GM06990 (cell line): ENCODE results near the gene TPRG1.

ENCODE experiments used
- DNase-seq: peaks from one replicate; pipeline ENCODE4 v3.0.0-alpha.2; 2011; ENCODE audit not compliant: insufficient read length; ENCODE audit errors: extremely low read depth
- H3K27me3 ChIP-seq: replicated peaks from 2 replicates; pipeline ENCODE4 v1.6.0; 2011; ENCODE audit warnings: low read length; ENCODE audit not compliant: control insufficient read depth, insufficient read depth
- H3K36me3 ChIP-seq: 2 replicates; pipeline ENCODE4 v1.5.1; 2011; ENCODE audit warnings: low read length; ENCODE audit not compliant: control insufficient read depth, insufficient read depth
- H3K4me3 ChIP-seq: replicated peaks from 2 replicates; pipeline ENCODE4 v1.5.1; 2011; ENCODE audit warnings: low read depth, mild to moderate bottlenecking, control low read depth, low read length
- CTCF ChIP-seq: IDR thresholded peaks from 2 replicates; pipeline ENCODE4 v1.5.1; 2011; ENCODE audit warnings: low read length, control low read depth, mild to moderate bottlenecking, inconsistent platforms; ENCODE audit not compliant: insufficient read depth, poor library complexity, severe bottlenecking

Gene TPRG1

GRCh38 chr3:189232790-189233189 lies 61.0 kb downstream of the TPRG1 start:
- no peak for DNase-seq
- no peak overlapping the region for H3K4me3 ChIP-seq
- no peak for TF ChIP-seq CTCF
- no peaks in the 10 kb centered on the region for H3K36me3 ChIP-seq
- H3K27me3 ChIP-seq: no peaks in the 10 kb centered on the region; the same call in 1 of the 2 replicates

GRCh38 chr3:189233225-189233858 lies 61.6 kb downstream of the TPRG1 start:
- Histone ChIP-seq H3K36me3 (no peaks in the 10 kb centered on the region), H3K27me3 (no peaks in the 10 kb centered on the region; the same call in 1 of the 2 replicates), H3K4me3 (no peak overlapping the region)
- no peak for DNase-seq
- peak; percentile 52 for TF ChIP-seq CTCF

DNA sequence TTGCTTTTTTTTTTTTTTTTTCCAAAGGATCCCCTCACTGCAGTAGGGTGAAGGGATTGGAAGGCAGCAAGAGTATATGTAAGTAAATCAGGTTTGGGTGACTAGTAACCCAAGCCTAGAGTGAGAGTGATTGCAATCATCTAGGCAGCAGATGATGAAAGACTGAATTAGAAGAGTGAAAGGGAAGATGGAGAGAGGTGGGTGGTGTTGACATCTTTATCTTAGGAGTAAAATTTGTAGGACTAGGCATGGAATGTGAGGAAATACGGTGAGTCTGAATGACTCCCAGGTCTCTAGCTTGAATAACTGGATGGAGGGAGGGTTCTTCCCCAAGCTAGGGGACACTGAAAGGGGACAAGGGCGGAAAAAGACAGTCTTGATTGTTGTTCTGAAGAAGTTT lies 63.4 kb downstream of the TPRG1 start:
- Histone ChIP-seq H3K36me3 (no peaks in the 10 kb centered on the region), H3K27me3 (no peaks in the 10 kb centered on the region; the same call in none of the 2 replicates), H3K4me3 (no peak overlapping the region)
- TF ChIP-seq CTCF: no peak
- no peak for DNase-seq

GRCh38 chr3:189236352-189236751 lies 64.6 kb downstream of the TPRG1 start:
- H3K4me3 ChIP-seq: no peak overlapping the region
- TF ChIP-seq CTCF: no peak
- H3K36me3 ChIP-seq: no peaks in the 10 kb centered on the region
- DNase-seq: peak; percentile 51
- H3K27me3 ChIP-seq: no peaks in the 10 kb centered on the region; the same call in none of the 2 replicates

DNA sequence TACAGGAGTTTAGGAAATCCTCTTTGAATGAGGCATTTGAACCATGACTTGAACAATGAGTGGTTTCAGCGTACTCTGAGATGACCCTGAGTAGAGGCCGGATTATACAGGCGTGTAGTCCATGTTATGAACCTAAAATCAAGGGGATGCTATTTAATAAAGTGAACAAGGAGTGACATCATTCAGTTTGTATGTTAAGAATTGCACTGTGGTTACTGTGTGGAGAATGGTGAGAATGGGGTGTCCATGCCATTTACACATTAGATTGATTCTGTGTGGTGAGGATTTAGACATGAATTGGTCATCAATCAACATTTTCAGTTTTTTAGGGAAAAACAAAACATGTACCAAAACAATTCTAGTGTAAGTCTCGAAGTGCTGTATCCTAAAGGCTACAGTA lies 65.8 kb downstream of the TPRG1 start:
- H3K36me3 ChIP-seq: no peaks in the 10 kb centered on the region
- TF ChIP-seq CTCF: no peak
- no peak for DNase-seq
- H3K4me3 ChIP-seq: no peak overlapping the region
- H3K27me3 ChIP-seq: no peaks in the 10 kb centered on the region; the same call in none of the 2 replicates

DNA sequence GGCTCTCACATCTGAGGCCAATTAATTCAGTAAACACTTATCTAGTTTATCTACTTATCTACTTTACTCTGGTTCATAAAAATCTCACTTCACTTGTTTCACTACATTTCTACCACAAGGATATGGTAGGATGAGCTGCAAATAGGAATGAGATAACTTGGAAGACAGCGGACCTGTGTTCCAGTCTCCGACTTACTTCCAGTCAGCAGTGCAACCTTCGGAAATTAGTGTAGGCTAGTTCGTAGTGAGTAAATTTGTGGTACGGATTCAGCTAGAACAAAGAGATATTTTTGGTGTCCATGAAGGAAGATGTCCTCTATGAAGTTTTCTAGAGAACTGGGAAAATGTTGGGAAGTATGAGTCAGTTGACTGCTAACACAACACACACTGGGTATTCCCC lies 66.3 kb downstream of the TPRG1 start:
- Histone ChIP-seq H3K27me3 (no peaks in the 10 kb centered on the region; the same call in none of the 2 replicates), H3K36me3 (no peaks in the 10 kb centered on the region), H3K4me3 (no peak overlapping the region)
- no peak for TF ChIP-seq CTCF
- no peak for DNase-seq
